Activated CD8-positive, alpha-beta T cell treated with anti-CD3 and anti-CD28 coated beads for 36 hours (primary cell): Measurements from ENCODE around the gene MICAL2. TPM values are rescaled to one million over a fixed set of nuclear protein-coding genes. Genes with fewer than 3 reads are reported as not detected.

Source experiments
- ATAC-seq: fragments of 200-7000 bp; cut with Tn5 transposase; one replicate; pipeline ENCODE4 v1.10.0; 2021; ENCODE audit warnings: mild to moderate bottlenecking, moderate library complexity
- CTCF ChIA-PET: fragments of 350-600 bp; sonication (Branson Sonifier 250); formaldehyde crosslinking; loops from one replicate; lab custom pipeline; 2021; ENCODE audit warnings: antibody characterized with exemption; lab: Charles Lee
- POLR2A ChIA-PET: fragments of 350-600 bp; sonication (Branson Sonifier 250); formaldehyde crosslinking; loops from one replicate; lab custom pipeline; 2021; ENCODE audit warnings: antibody characterized with exemption; lab: Charles Lee
- DNase-seq: peaks from one replicate; pipeline ENCODE4 v3.0.0-alpha.2; 2020
- H3K27ac Mint-ChIP-seq: one replicate; pipeline ENCODE4 v1.8.0; 2021; ENCODE audit warnings: mild to moderate bottlenecking, mixed read lengths
- H3K27me3 Mint-ChIP-seq: one replicate; pipeline ENCODE4 v1.8.0; 2021; ENCODE audit warnings: mixed read lengths
- H3K36me3 Mint-ChIP-seq: one replicate; pipeline ENCODE4 v1.8.0; 2021; ENCODE audit warnings: low read depth, mixed read lengths
- H3K4me1 Mint-ChIP-seq: one replicate; pipeline ENCODE4 v1.8.0; 2021; ENCODE audit warnings: low read depth, mixed read lengths
- H3K4me3 Mint-ChIP-seq: one replicate; pipeline ENCODE4 v1.8.0; 2021; ENCODE audit warnings: mild to moderate bottlenecking, moderate library complexity, mixed read lengths
- H3K9me3 Mint-ChIP-seq: one replicate; pipeline ENCODE4 v1.8.0; 2021; ENCODE audit warnings: mixed read lengths
- CTCF ChIP-seq: fragments of 200-600 bp; IDR thresholded peaks from one replicate; pipeline ENCODE4 v1.8.0; 2022; ENCODE audit warnings: antibody characterized with exemption, mild to moderate bottlenecking
- intact Hi-C: fragments of 100-400 bp; cut with micrococcal nuclease; formaldehyde crosslinking; loops from one replicate; pipeline ENCODE4 v1.10.0; 2022
- total RNA-seq, 2 experiments: library from RNA; stranded (reverse); gene quantifications; one replicate each; pipeline ENCODE4 v1.2.3, GENCODE V29; 2021

MICAL2 gene
- total RNA-seq, 2 experiments from 2014 or later, result 99.8 to 105 TPM

DNA sequence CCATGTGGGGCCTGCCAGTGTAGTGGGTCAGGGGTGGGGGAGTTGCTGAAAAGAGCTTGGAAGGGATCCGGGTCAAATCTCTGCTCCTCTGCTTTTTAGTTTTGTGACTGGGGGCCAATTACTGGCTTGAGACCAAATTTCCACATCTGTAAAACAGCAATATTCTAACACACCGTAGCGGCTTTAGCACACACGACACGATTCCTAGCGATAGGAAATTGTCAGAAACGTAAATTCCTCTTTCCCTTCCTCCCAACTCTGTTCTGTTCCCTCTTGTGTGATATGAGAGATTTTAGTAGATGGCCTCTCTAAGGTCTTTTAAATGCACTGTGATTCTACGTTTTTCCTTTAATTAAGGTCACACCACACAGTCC is 71.9 kb downstream of the MICAL2 start:
- DNase-seq, result no peak
- H3K36me3 Mint-ChIP-seq, result peaks cover 11% of the 10 kb centered on the region
- H3K27ac Mint-ChIP-seq, result no peak overlapping the region
- peaks cover 31% of the 10 kb centered on the region for H3K4me1 Mint-ChIP-seq
- ChIA-PET CTCF (interaction anchor here (0.9 to 1.2 kb wide), 3 partner anchors 9 to 55 kb away, joined by 3 to 4 read pairs (median 3); no protein-coding TSS in a partner anchor), POLR2A (interaction anchor here (0.6 to 1.3 kb wide), 2 partner anchors 21 to 1324 kb away, joined by 3 read pairs; partner anchors contain the start of gene ZBED5)
- ATAC-seq, result no peak
- H3K27me3 Mint-ChIP-seq, result no peaks in the 10 kb centered on the region
- H3K4me3 Mint-ChIP-seq, result no peak overlapping the region
- TF ChIP-seq CTCF, result no peak
- intact Hi-C loops, result no loop called here
- no peaks in the 10 kb centered on the region for H3K9me3 Mint-ChIP-seq

DNA sequence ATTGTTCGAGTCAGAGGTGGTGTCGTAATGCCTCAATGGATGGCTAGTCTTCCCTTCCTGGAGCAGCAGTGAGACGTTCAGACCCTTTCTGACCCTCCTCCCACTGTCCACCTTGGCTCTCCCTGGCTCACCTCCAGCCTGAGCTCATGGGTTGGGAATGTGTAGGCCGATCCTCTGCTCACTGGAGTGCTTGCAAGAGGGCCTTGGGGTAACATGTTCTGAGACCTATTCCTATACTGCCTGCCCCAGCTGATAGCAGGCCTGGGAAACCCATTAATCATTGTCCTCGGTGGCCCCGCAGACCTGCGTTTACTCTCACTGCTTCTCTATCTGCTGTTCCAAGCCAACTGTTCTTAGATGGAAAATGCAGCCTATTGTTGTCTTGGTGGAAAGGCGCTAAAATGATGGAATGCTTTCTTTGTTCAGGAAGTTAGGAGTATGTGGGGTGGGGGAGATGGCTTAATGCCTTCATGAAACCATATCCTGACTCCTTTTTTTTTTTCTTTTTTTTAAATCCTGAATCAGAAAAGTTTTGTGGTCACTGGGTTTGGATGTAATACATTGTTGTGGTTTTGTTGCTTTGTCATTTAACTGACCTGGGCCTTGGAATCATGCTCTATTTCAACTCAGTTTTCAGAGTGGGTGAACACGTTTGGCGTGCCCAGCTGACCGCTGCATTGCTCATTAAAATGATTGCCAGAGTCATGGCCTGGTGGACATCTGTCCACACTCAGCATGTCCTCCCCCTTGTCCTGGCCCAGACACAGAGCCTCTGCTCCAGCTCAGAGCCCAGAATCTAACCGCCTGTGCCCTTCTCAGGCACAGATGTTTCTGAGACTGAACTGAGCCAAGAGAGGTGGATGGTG is 72.5 kb downstream of the MICAL2 start:
- peaks cover 5% of the 10 kb centered on the region for H3K36me3 Mint-ChIP-seq
- ATAC-seq (no peak), DNase-seq (no peak)
- ChIA-PET POLR2A (interaction anchor here (0.6 to 1.7 kb wide), 3 partner anchors 10 to 1325 kb away, joined by 3 to 7 read pairs (median 3); partner anchors contain the start of gene ZBED5), CTCF (interaction anchor here (0.8 to 1.3 kb wide), 4 partner anchors 10 to 54 kb away, joined by 3 to 4 read pairs (median 4); no protein-coding TSS in a partner anchor)
- intact Hi-C loops, result no loop called here
- H3K27me3 Mint-ChIP-seq, result no peaks in the 10 kb centered on the region
- H3K27ac Mint-ChIP-seq, result no peak overlapping the region
- no peak for TF ChIP-seq CTCF
- no peaks in the 10 kb centered on the region for H3K9me3 Mint-ChIP-seq
- H3K4me1 Mint-ChIP-seq, result peaks cover 29% of the 10 kb centered on the region
- no peak overlapping the region for H3K4me3 Mint-ChIP-seq

DNA sequence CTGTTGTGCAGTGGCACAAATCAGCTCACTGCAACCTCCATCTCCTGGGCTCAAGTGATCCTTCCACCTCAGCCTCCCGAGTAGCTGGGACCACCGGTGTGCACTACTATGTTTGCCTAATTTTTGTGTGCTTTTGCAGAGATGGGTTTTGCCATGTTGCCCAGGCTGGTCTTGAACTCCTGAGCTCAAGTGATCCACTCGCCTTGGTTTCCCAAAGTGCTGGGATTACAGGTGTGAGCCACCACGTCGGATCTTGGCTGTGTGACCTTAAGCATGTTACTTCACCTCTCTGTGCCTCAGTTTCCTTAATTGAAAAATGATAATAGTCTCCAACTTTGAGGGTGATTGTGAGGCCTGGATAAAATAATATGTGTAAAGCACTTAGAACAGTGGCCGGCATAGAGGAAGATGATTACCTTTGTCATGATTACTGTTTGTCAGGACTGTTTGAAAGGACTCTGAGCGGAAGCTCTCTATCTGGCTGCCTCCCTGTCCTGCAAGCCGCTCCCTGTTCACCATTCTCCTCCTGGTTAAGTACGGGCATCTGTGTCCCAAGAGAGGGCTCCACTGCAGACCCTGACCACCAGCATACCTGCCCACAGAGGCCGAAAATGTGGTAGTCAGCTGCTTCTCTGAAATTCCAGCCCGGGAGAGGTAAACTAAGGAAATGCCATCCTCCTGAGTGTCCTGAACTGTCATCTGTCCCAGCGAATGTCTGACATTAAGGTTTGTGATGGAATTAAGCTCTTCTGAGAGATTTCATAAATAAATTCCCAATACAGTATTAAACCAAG is 73.6 kb downstream of the MICAL2 start:
- ATAC-seq (no peak), DNase-seq (no peak)
- ChIA-PET POLR2A (interaction anchor here (0.6 to 1.8 kb wide), 4 partner anchors 8 to 20 kb away, joined by 3 to 7 read pairs (median 4); no protein-coding TSS in a partner anchor), CTCF (interaction anchor here (0.8 to 1.3 kb wide), 3 partner anchors 9 to 43 kb away, joined by 3 to 4 read pairs (median 3); no protein-coding TSS in a partner anchor)
- Mint-ChIP-seq H3K4me1 (peaks cover 29% of the 10 kb centered on the region), H3K9me3 (no peaks in the 10 kb centered on the region), H3K27ac (no peak overlapping the region), H3K27me3 (no peaks in the 10 kb centered on the region), H3K36me3 (peaks cover 7% of the 10 kb centered on the region), H3K4me3 (no peak overlapping the region)
- no peak for TF ChIP-seq CTCF
- intact Hi-C loops, result no loop called here

- Mint-ChIP-seq H3K4me3 (no peak overlapping the region), H3K9me3 (no peaks in the 10 kb centered on the region), H3K27me3 (no peaks in the 10 kb centered on the region), H3K36me3 (peaks cover 9% of the 10 kb centered on the region), H3K4me1 (peaks cover 29% of the 10 kb centered on the region), H3K27ac (no peak overlapping the region)
- CTCF ChIA-PET, result interaction anchor here (1.3 kb wide), 1 partner anchor 28 kb away, joined by 3 read pairs; no protein-coding TSS in a partner anchor
- no peak for ATAC-seq
- TF ChIP-seq CTCF, result no peak
- no peak for DNase-seq
- intact Hi-C loops, result no loop called here
- POLR2A ChIA-PET, result interaction anchor here (1.7 to 1.8 kb wide), 2 partner anchors 8 to 9 kb away, joined by 6 to 7 read pairs; no protein-coding TSS in a partner anchor
Observed at GRCh38 chr11:12184699-12185098, 74.3 kb downstream of the MICAL2 start.
